ENCODE results near the gene ZNF691.

- TF ChIP-seq CTCF (IDR thresholded peaks at IDR 0.05; ENCODE audit: insufficient read depth, low read length, poor library complexity, severe bottlenecking) (no peak), EZH2phosphoT487 (conservative IDR thresholded peaks at IDR 0.05; ENCODE audit: low read length) (no peak)
Measured at GRCh38 chr1:42821690-42822089, 24.7 kb upstream of the ZNF691 start.
